HT1080 (cell line): ENCODE results near the gene CROCC2. TPM values are rescaled to one million over a fixed set of nuclear protein-coding genes. Genes with fewer than 3 reads are reported as not detected.

Experiments
- DNase-seq: peaks from one replicate; pipeline ENCODE4 v3.0.0-alpha.2; 2015; ENCODE audit warnings: low read depth
- total RNA-seq: library from RNA; depleted of rRNA; stranded (reverse); fragments of >200 nt; shearing (Covaris generic); gene quantifications from 2 replicates; pipeline ENCODE4 v1.2.3, GENCODE V29; 2014; rRNA removed

Gene CROCC2
- total RNA-seq, 1 experiment from 2014 or later, result not detected

DNA sequence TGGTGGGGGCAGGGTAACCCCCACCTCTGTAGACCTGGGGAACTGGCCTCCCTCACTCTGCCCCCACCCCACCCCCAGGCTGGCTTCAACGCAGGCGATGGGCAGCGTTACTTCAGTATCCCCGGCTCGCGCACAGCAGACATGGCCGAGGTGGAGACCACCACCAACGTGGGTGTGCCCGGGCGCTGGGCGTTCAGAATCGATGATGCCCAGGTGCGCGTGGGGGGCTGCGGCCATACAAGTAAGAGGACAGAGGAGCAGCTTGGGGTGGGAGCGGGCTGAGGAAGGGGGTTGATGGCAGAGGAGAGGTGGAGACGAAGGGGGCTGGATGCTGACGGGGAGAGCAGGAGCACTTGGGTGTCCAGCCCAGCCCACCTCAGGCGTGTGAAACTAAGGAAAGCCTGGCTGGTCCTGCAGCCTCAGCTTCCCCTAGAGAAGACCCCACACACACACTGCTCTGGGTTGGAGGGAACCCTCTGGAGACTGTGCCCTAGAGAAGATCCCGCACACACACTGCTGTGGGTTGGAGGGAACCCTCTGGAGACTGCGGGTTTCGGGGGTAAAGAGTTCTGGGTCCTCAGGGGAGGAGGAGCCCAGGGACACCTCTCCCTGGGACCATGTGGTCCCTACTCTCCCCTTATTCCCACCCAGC lies 128.5 kb downstream of the CROCC2 start:
- no peak for DNase-seq

- no peak for DNase-seq
Observed at GRCh38 chr2:241035142-241035817, 129.1 kb downstream of the CROCC2 start.

- no peak for DNase-seq
Observed at GRCh38 chr2:241035818-241036396, 129.8 kb downstream of the CROCC2 start.

- DNase-seq, result no peak
Observed at GRCh38 chr2:241036397-241036963, 130.3 kb downstream of the CROCC2 start.

GRCh38 chr2:241036964-241037421 lies 130.9 kb downstream of the CROCC2 start:
- DNase-seq, result no peak

DNA sequence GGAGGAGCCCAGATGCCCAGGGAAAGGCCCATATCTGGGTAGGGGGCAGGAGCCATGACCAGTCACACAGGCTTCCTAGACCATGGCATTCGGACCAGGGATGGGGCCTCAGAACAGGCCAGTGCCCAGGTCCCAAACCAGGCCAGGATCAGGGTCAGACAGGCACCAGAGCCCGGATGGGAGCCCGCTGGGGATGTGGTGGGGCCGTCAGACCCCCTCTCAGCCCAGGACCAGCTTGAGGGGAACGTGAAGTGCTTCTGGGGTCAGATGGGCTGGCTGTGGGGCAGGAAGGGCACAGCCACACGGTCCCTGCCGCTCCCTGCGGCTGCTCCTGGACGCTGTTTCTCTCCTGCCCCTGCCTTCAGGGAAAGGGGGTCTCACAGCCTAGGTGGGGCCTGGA lies 131.4 kb downstream of the CROCC2 start:
- DNase-seq, result no peak

DNA sequence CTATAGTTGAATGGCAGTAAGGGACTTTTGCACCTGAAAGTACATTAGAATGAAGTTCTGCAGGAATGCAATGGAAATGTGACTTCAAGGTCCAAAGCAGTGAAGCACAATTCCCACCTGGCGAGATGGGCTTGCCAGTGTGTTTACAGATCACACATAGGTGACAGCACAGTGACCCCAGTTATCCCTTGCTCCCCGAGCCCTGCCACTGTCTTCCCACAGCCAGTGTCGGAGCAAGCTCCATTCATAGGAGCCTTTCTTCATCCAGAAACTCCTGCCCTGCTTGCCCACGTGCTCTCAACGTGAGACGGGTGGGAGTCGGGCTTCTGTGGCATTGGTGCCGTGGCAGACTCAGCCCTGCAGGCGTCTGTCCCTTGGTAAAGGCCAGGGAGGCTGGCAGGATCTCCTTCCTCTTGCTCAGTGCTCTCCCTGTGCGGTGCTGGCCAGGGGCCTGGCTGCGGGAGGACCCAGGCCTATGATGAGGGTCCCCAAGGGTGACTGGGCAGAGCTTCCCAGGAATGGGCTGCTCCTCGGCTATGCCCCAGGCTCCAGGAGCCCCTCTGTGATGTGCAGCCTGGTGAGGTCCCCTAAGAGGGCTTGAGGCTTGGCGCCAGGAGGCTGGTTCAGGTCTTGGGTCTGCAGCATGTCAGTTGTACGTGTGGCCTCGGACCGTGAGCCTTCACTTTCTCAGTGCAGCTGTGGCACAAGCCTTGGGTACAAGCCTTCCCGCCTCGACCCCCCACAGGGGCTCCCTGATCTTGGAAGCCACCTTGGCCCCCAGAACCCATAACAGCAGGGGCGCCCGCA lies 132.4 kb downstream of the CROCC2 start:
- no peak for DNase-seq

DNA sequence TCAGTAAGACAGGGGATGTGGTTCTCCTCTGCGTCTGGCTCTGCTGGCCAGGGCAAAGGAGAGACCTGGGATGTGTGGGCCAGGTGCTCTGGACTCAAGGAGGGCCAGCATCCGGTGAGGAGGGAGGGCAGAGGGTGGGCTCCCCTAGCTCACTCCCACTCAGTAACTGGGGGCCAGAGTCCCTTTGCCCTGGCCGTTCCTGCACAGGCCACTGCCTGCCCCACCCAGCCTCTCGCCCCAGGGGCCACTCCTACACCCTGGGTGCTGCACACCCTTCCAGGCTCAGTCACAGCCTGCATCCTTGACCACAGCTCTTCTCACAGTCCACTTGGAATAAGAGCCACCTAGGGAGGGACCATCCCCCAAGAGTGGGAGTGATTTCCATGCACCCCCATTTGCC lies 133.3 kb downstream of the CROCC2 start:
- DNase-seq, result no peak

GRCh38 chr2:241040081-241040803 lies 134.1 kb downstream of the CROCC2 start:
- DNase-seq, result no peak

DNA sequence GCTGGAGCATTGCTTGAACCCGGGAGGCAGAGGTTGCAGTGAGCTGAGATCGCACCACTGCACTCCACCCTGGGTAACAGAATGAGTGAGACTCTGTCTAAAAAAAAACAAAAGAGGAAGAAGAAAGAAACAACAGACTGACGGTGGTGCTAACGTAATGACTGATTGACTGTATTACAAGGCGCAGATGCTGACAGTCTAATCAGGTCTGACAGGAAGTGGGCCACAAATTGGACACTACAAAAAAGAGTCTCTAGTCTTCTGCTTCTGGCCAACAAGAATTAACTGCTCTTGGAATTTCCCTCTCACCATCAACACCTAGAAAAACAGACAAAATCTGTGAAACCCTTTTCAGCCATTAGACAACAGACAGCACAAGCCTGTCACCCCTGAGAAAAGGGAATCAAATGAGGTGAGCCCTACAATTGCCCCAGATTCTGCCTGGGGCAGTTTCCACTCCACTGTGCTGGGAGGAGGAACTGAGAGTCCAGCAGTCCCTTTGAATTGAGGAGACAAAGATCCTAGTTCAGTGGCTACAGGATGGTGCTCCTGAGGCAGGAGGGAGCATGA lies 135.5 kb downstream of the CROCC2 start:
- no peak for DNase-seq

Other genes with a start within 250 kb of the CROCC2 start
- not detected in 2 replicates for gene AQP12B, start 223.5 kb upstream of the CROCC2 start, total RNA-seq
- gene AQP12A, start 214.5 kb upstream of the CROCC2 start, total RNA-seq, result not detected in 2 replicates
- 0.14 TPM in 1 of 2 replicates, not detected in the other for gene KIF1A, start 86.1 kb upstream of the CROCC2 start, total RNA-seq
- not detected in 2 replicates for gene AGXT, start 37.5 kb upstream of the CROCC2 start, total RNA-seq
- gene MAB21L4, start 10.2 kb upstream of the CROCC2 start, total RNA-seq, result not detected in 2 replicates
- 1.8 and 2.7 TPM in 2 replicates for gene SNED1, start 92.3 kb downstream of the CROCC2 start, total RNA-seq
- gene MTERF4, start 196.0 kb downstream of the CROCC2 start, total RNA-seq, result 39.2 and 43.0 TPM in 2 replicates
- gene PASK, start 243.1 kb downstream of the CROCC2 start, total RNA-seq, result 6.7 and 7.2 TPM in 2 replicates
- 81.7 and 87.6 TPM in 2 replicates for gene PPP1R7, start 244.1 kb downstream of the CROCC2 start, total RNA-seq